Esophagus muscularis mucosa (tissue), 4 donors: ENCODE results near the gene ADGRV1. TPM values are rescaled to one million over a fixed set of nuclear protein-coding genes. Genes with fewer than 3 reads are reported as not detected.

Source experiments
- DNase-seq: peaks from one replicate; pipeline ENCODE4 v3.0.0-alpha.2; 2017; ENCODE audit errors: extremely low spot score
- H3K27ac ChIP-seq, 4 donors: fragments of 200-600 bp; sonication (generic); replicated peaks in 1 of 4; 1 replicate in 3 of 4; 2 replicates in 1 of 4; pipeline ENCODE4 v1.5.1; 2016 to 2019; ENCODE audit warnings: mild to moderate bottlenecking in 1 of 4
- H3K27me3 ChIP-seq, 4 donors: fragments of 200-600 bp; sonication (generic); one replicate each; pipeline versions ENCODE4 v1.5.1 to v1.6.0; 2016 to 2019
- H3K36me3 ChIP-seq, 4 donors: fragments of 200-600 bp; sonication (generic); one replicate each; pipeline ENCODE4 v1.5.1; 2016 to 2019
- H3K4me1 ChIP-seq, 4 donors: fragments of 200-600 bp; sonication (generic); one replicate each; pipeline ENCODE4 v1.5.1; 2016 to 2019
- H3K4me3 ChIP-seq, 4 donors: fragments of 200-600 bp; sonication (generic); 1 replicate in 2 of 4; 2 replicates in 2 of 4; pipeline ENCODE4 v1.5.1; 2016 to 2019; ENCODE audit warnings: mild to moderate bottlenecking in 4 of 4, moderate library complexity in 1 of 4
- H3K9me3 ChIP-seq, 4 donors: fragments of 200-600 bp; sonication (generic); 1 replicate in 3 of 4; 2 replicates in 1 of 4; pipeline ENCODE4 v1.5.1; 2016 to 2019
- EP300 ChIP-seq: sonication (generic); formaldehyde crosslinking; IDR thresholded peaks from one replicate; pipeline ENCODE4 v1.6.1; 2017; ENCODE audit warnings: antibody characterized with exemption
- POLR2A ChIP-seq: fragments of 450-650 bp; IDR thresholded peaks from one replicate; pipeline ENCODE4 v1.6.1; 2017; ENCODE audit warnings: antibody characterized with exemption, moderate library complexity, mild to moderate bottlenecking, low read depth
- POLR2AphosphoS5 ChIP-seq, 2 donors: sonication (generic); formaldehyde crosslinking; IDR thresholded peaks; one replicate each; pipeline ENCODE4 v1.6.1; 2017; ENCODE audit warnings: antibody characterized with exemption in 2 of 2
- WGBS: methylation state at CpG from one replicate; pipeline ENCODE4 v1.1.5; 2018; 5-methylcytosine and 5-hydroxymethylcytosine counted together
- intact Hi-C: fragments of 100-400 bp; cut with DNase I; formaldehyde crosslinking; loops from one replicate; pipeline ENCODE4 v1.15.1; 2023
- total RNA-seq, 4 donors: library from RNA; depleted of rRNA; stranded (reverse); fragments of >200 nt; gene quantifications; one replicate each; pipeline versions ENCODE4 v1.1.0 to v1.2.1, GENCODE V29; 2016
- TF ChIP-seq, protein P1 (sequence below), 3 experiments: fragments of 200-600 bp in 2 of 3; fragments of 450-650 bp in 1 of 3; sonication (generic) in 2 of 3; IDR thresholded peaks; one replicate each; pipeline ENCODE4 v1.5.1; 2017 to 2019; ENCODE audit warnings: antibody characterized with exemption in 3 of 3, mild to moderate bottlenecking in 2 of 3, moderate library complexity in 1 of 3

Gene ADGRV1
- total RNA-seq, 4 donors from 2014 or later = 0.42 to 1.4 (median 0.54) TPM

DNA sequence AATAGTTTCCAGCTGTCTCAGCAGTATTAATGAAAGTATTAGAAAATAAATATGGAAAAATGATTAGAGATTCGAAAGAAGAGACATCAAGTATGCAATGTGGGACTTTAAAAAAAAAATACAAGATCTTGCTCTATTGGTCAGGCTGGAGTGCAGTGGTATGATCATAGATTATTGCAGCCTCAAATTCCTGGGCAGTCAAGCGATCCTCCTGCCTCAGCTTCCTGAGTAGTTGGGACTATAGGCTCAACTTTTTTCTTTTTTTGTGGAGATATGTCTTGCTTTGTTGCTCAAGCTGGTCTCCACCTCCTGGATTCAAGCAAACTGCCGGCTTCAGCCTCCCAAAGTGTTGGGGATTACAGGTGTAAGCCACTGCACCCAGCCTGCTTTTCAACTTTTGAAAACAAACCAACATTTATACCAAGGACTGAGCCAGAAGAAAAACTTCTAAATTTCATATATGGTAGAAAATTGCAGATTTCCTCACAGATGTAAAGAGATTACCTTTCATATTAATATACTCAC is 323.1 kb downstream of the ADGRV1 start:
- DNase-seq = no peak
- no peaks in the 10 kb centered on the region for H3K36me3 ChIP-seq
- H3K27ac ChIP-seq = no peak overlapping the region
- intact Hi-C loops = no loop called here
- H3K4me3 ChIP-seq = no peak overlapping the region
- 86% methylated on average over 3 of the region's 3 CpGs for WGBS
- H3K27me3 ChIP-seq = no peaks in the 10 kb centered on the region
- H3K4me1 ChIP-seq = peaks cover 0 to 15% (median 4%) of the 10 kb centered on the region in 4 donors
- no peak for TF ChIP-seq POLR2AphosphoS5 (IDR thresholded peaks at IDR 0.05)
- no peak for TF ChIP-seq EP300
- TF ChIP-seq POLR2A = no peak
- TF ChIP-seq, protein P1, sequence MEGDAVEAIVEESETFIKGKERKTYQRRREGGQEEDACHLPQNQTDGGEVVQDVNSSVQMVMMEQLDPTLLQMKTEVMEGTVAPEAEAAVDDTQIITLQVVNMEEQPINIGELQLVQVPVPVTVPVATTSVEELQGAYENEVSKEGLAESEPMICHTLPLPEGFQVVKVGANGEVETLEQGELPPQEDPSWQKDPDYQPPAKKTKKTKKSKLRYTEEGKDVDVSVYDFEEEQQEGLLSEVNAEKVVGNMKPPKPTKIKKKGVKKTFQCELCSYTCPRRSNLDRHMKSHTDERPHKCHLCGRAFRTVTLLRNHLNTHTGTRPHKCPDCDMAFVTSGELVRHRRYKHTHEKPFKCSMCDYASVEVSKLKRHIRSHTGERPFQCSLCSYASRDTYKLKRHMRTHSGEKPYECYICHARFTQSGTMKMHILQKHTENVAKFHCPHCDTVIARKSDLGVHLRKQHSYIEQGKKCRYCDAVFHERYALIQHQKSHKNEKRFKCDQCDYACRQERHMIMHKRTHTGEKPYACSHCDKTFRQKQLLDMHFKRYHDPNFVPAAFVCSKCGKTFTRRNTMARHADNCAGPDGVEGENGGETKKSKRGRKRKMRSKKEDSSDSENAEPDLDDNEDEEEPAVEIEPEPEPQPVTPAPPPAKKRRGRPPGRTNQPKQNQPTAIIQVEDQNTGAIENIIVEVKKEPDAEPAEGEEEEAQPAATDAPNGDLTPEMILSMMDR (IDR thresholded peaks at IDR 0.05) = no peak
- H3K9me3 ChIP-seq = no peaks in the 10 kb centered on the region

- Histone ChIP-seq H3K4me3 (no peak overlapping the region), H3K36me3 (no peaks in the 10 kb centered on the region), H3K4me1 (peaks cover 0 to 15% (median 4%) of the 10 kb centered on the region in 4 donors), H3K9me3 (no peaks in the 10 kb centered on the region), H3K27me3 (no peaks in the 10 kb centered on the region), H3K27ac (no peak overlapping the region)
- WGBS = 82% methylated on average over 2 of the region's 2 CpGs
- no peak for DNase-seq
- TF ChIP-seq POLR2A = no peak
- no peak for TF ChIP-seq EP300
- TF ChIP-seq POLR2AphosphoS5 (IDR thresholded peaks at IDR 0.05) = no peak
- TF ChIP-seq, protein P1 (IDR thresholded peaks at IDR 0.05) = no peak
- intact Hi-C loops = no loop called here
These were observed 323.9 kb downstream of the ADGRV1 start for GRCh38 chr5:90882448-90882847.

GRCh38 chr5:90885180-90885868 is 326.7 kb downstream of the ADGRV1 start:
- Histone ChIP-seq H3K4me3 (no peak overlapping the region), H3K27me3 (no peaks in the 10 kb centered on the region), H3K27ac (no peak overlapping the region), H3K36me3 (no peaks in the 10 kb centered on the region), H3K9me3 (no peaks in the 10 kb centered on the region), H3K4me1 (peaks cover 0 to 7% (median 1%) of the 10 kb centered on the region in 4 donors)
- intact Hi-C loops = no loop called here
- TF ChIP-seq, protein P1 (IDR thresholded peaks at IDR 0.05) = no peak
- TF ChIP-seq EP300 = no peak
- TF ChIP-seq POLR2A = no peak
- no peak for TF ChIP-seq POLR2AphosphoS5 (IDR thresholded peaks at IDR 0.05)
- DNase-seq = no peak
- WGBS = 70% methylated on average over 1 of the region's 1 CpG

- TF ChIP-seq POLR2AphosphoS5 (IDR thresholded peaks at IDR 0.05) (no peak), EP300 (no peak), POLR2A (no peak)
- TF ChIP-seq, protein P1 (IDR thresholded peaks at IDR 0.05) = no peak
- DNase-seq = no peak
- H3K4me3 ChIP-seq = no peak overlapping the region
- intact Hi-C loops = no loop called here
- H3K27ac ChIP-seq = no peak overlapping the region
- no peaks in the 10 kb centered on the region for H3K9me3 ChIP-seq
- peaks cover 0 to 7% (median 1%) of the 10 kb centered on the region in 4 donors for H3K4me1 ChIP-seq
- no peaks in the 10 kb centered on the region for H3K27me3 ChIP-seq
- 98% methylated on average over 5 of the region's 5 CpGs for WGBS
- H3K36me3 ChIP-seq = no peaks in the 10 kb centered on the region
These were observed 327.8 kb downstream of the ADGRV1 start for GRCh38 chr5:90886381-90886780.
